B cell (primary cell): ENCODE results near the gene APBA2. TPM values are rescaled to one million over a fixed set of nuclear protein-coding genes. Genes with fewer than 3 reads are reported as not detected.

Experiments
- ATAC-seq: fragments of 200-7000 bp; cut with Tn5 transposase; one replicate; pipeline ENCODE4 v1.10.0; 2021; ENCODE audit warnings: low read depth, mild to moderate bottlenecking, moderate number of reproducible peaks, moderate library complexity
- CTCF ChIA-PET: fragments of 350-600 bp; sonication (Branson Sonifier 250); formaldehyde crosslinking; loops from one replicate; lab custom pipeline; 2021; ENCODE audit warnings: antibody characterized with exemption, inconsistent platforms; lab: Charles Lee
- POLR2A ChIA-PET: fragments of 350-600 bp; sonication (Branson Sonifier 250); formaldehyde crosslinking; loops from one replicate; lab custom pipeline; 2021; ENCODE audit warnings: antibody characterized with exemption; lab: Charles Lee
- DNase-seq: peaks from one replicate; pipeline ENCODE4 v3.0.0; 2013
- H2AFZ ChIP-seq: 2 replicates; pipeline ENCODE4 v1.6.1; 2012; ENCODE audit warnings: mild to moderate bottlenecking, low read depth, low read length; ENCODE audit not compliant: insufficient read depth, poor library complexity, severe bottlenecking
- H3K27ac ChIP-seq, 2 donors: 1 replicate in 1 of 2; 2 replicates in 1 of 2; pipeline ENCODE4 v1.5.1; 2012 to 2013; ENCODE audit warnings: low read length in 2 of 2, mild to moderate bottlenecking in 2 of 2, moderate library complexity in 1 of 2
- H3K27me3 ChIP-seq, 4 experiments: fragments of 200-600 bp in 1 of 4; sonication (generic) in 1 of 4; replicated peaks in 1 of 4; 1 replicate in 2 of 4; 2 replicates in 2 of 4; pipeline versions ENCODE4 v1.6.1 to v1.7.0; 2013 to 2016; ENCODE audit warnings: low read length in 3 of 4, mild to moderate bottlenecking in 2 of 4, mixed read lengths in 1 of 4, moderate library complexity in 1 of 4; ENCODE audit not compliant: insufficient read depth in 4 of 4, control insufficient read depth in 3 of 4; ENCODE audit errors: control extremely low read depth in 1 of 4
- H3K36me3 ChIP-seq, 2 experiments: replicated peaks in 1 of 2; 1 replicate in 1 of 2; 2 replicates in 1 of 2; pipeline versions ENCODE4 v1.6.1 to v1.7.1; 2013; ENCODE audit warnings: low read length in 1 of 2; ENCODE audit not compliant: insufficient read depth in 2 of 2, control insufficient read depth in 1 of 2; ENCODE audit errors: control extremely low read depth in 1 of 2, extremely low read depth in 1 of 2
- H3K4me1 ChIP-seq, 2 donors: fragments of 200-600 bp in 1 of 2; sonication (generic) in 1 of 2; 1 replicate in 1 of 2; 2 replicates in 1 of 2; pipeline versions ENCODE4 v1.5.1 to v1.6.1; 2013 to 2017; ENCODE audit warnings: low read length in 2 of 2; ENCODE audit not compliant: control insufficient read depth in 2 of 2, insufficient read depth in 2 of 2
- H3K4me2 ChIP-seq: replicated peaks from 2 replicates; pipeline ENCODE3; 2012; ENCODE audit warnings: mild to moderate bottlenecking, low read depth, low read length; ENCODE audit not compliant: poor library complexity, severe bottlenecking
- H3K4me3 ChIP-seq, 5 experiments: fragments of 200-600 bp in 1 of 5; sonication (generic) in 1 of 5; 1 replicate in 3 of 5; 2 replicates in 2 of 5; pipeline versions ENCODE4 v1.5.1 to v1.7.0; 2011 to 2016; ENCODE audit warnings: low read length in 4 of 5, mild to moderate bottlenecking in 4 of 5, low read depth in 2 of 5, control low read depth in 1 of 5, moderate library complexity in 1 of 5; ENCODE audit not compliant: insufficient read depth in 1 of 5; ENCODE audit errors: control extremely low read depth in 1 of 5, extremely low read depth in 1 of 5
- H3K79me2 ChIP-seq: fragments of 200-600 bp; sonication (generic); one replicate; pipeline ENCODE4 v1.6.0; 2016; ENCODE audit warnings: low read length; ENCODE audit not compliant: control insufficient read depth, insufficient read depth
- H3K9ac ChIP-seq: fragments of 200-600 bp; sonication (generic); 2 replicates; pipeline ENCODE4 v1.6.1; 2017; ENCODE audit warnings: mild to moderate bottlenecking, low read length, moderate library complexity
- H3K9me3 ChIP-seq, 3 donors: one replicate each; pipeline versions ENCODE4 v1.6.1 to v1.7.1; 2013; ENCODE audit warnings: low read length in 2 of 3; ENCODE audit not compliant: control insufficient read depth in 2 of 3, insufficient read depth in 1 of 3; ENCODE audit errors: control extremely low read depth in 1 of 3
- H4K20me1 ChIP-seq: 2 replicates; pipeline ENCODE4 v1.6.0; 2012; ENCODE audit warnings: mild to moderate bottlenecking, low read length; ENCODE audit not compliant: insufficient read depth, control insufficient read depth, poor library complexity, severe bottlenecking
- H3K27ac Mint-ChIP-seq: one replicate; pipeline ENCODE4 v1.8.0; 2021; ENCODE audit warnings: mixed read lengths
- H3K27me3 Mint-ChIP-seq: one replicate; pipeline ENCODE4 v1.8.0; 2021; ENCODE audit warnings: mixed read lengths
- H3K4me1 Mint-ChIP-seq: one replicate; pipeline ENCODE4 v1.8.0; 2021; ENCODE audit warnings: mixed read lengths
- H3K4me3 Mint-ChIP-seq: one replicate; pipeline ENCODE4 v1.8.0; 2021; ENCODE audit warnings: mixed read lengths
- H3K9me3 Mint-ChIP-seq: one replicate; pipeline ENCODE4 v1.8.0; 2022; ENCODE audit warnings: mixed read lengths; ENCODE audit not compliant: insufficient read depth
- CTCF ChIP-seq: fragments of 200-600 bp; IDR thresholded peaks from one replicate; pipeline ENCODE4 v1.8.0; 2022; ENCODE audit warnings: antibody characterized with exemption, mild to moderate bottlenecking
- EZH2 ChIP-seq: IDR thresholded peaks from 2 replicates; pipeline ENCODE4 v1.6.1; 2012; ENCODE audit warnings: borderline replicate concordance, low read depth, mild to moderate bottlenecking, moderate library complexity, low read length; ENCODE audit not compliant: insufficient read depth, poor library complexity, severe bottlenecking
- WGBS: methylation state at CpG from one replicate; pipeline ENCODE4 v1.1.5; 2013; ENCODE audit warnings: missing lambda C conversion rate; ENCODE audit not compliant: insufficient coverage; 5-methylcytosine and 5-hydroxymethylcytosine counted together
- intact Hi-C: fragments of 100-400 bp; cut with micrococcal nuclease; formaldehyde crosslinking; loops from one replicate; pipeline ENCODE4 v1.10.0; 2022
- polyA plus RNA-seq: library from polyadenylated mRNA; depleted of rRNA; stranded (reverse); fragments of >200 nt; gene quantifications from 2 replicates; pipeline ENCODE4 v1.2.3, GENCODE V29; 2012
- total RNA-seq, 2 donors: library from RNA; stranded (reverse); fragments of 120-200 nt in 1 of 2; gene quantifications; 1 replicate in 1 of 2; 2 replicates in 1 of 2; pipeline versions ENCODE4 v1.2.3 to v1.2.4, GENCODE V29; 2013 to 2022

The APBA2 gene
- total and polyA plus RNA-seq, 2 donors (not counting 1 experiment from before 2014, with no cell fraction given), result 0.19 TPM; not detected in 1

DNA sequence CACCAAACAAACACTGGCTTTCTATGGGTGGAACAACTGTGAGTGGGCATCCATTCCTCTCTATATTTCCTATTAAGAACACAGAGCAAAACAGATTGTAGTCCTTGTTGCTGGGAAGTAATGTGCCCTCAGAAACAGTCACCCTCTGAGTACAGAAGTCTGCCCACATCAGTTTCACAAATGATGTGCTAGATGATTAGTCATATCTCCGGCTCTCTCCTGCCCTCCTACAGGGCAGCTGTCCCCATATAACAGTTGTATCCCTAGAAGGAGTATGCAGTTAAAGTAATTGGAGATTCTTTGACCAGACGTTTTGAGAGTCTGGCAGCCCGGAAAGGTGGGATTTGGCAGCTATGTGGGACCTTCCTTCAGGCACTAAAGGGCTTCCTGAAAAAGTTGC, 159.9 kb downstream of the APBA2 start:
- no peaks in the 10 kb centered on the region for H3K79me2 ChIP-seq
- Mint-ChIP-seq H3K9me3 (no peaks in the 10 kb centered on the region), H3K27ac (no peak overlapping the region), H3K27me3 (no peaks in the 10 kb centered on the region), H3K4me1 (no peaks in the 10 kb centered on the region), H3K4me3 (no peak overlapping the region)
- H4K20me1 ChIP-seq, result no peaks in the 10 kb centered on the region
- DNase-seq (no peak), ATAC-seq (no peak)
- H3K4me1 ChIP-seq, result no peaks in the 10 kb centered on the region
- CTCF ChIA-PET, result no interaction called here
- TF ChIP-seq EZH2 (no peak), CTCF (no peak)
- POLR2A ChIA-PET, result no interaction called here
- no peaks in the 10 kb centered on the region for H3K36me3 ChIP-seq
- WGBS, result 83% methylated on average over 2 of the region's 3 CpGs
- no peak overlapping the region for H3K27ac ChIP-seq
- no peak overlapping the region for H3K4me2 ChIP-seq
- no peaks in the 10 kb centered on the region for H3K9me3 ChIP-seq
- H3K27me3 ChIP-seq, result no peaks in the 10 kb centered on the region
- no peak overlapping the region for H3K4me3 ChIP-seq
- no peak overlapping the region for H3K9ac ChIP-seq
- no peak overlapping the region for H2AFZ ChIP-seq
- intact Hi-C loops, result no loop called here

- Mint-ChIP-seq H3K4me1 (no peaks in the 10 kb centered on the region), H3K9me3 (no peaks in the 10 kb centered on the region), H3K27ac (no peak overlapping the region), H3K4me3 (no peak overlapping the region), H3K27me3 (no peaks in the 10 kb centered on the region)
- H3K4me2 ChIP-seq, result no peak overlapping the region
- intact Hi-C loops, result no loop called here
- H3K4me1 ChIP-seq, result no peaks in the 10 kb centered on the region
- H3K36me3 ChIP-seq, result no peaks in the 10 kb centered on the region
- ChIA-PET POLR2A (no interaction called here), CTCF (no interaction called here)
- H3K79me2 ChIP-seq, result no peaks in the 10 kb centered on the region
- no peaks in the 10 kb centered on the region for H3K9me3 ChIP-seq
- no peak overlapping the region for H3K4me3 ChIP-seq
- DNase-seq (no peak), ATAC-seq (no peak)
- no peak overlapping the region for H3K27ac ChIP-seq
- no peak overlapping the region for H2AFZ ChIP-seq
- TF ChIP-seq EZH2, result no peak
- TF ChIP-seq CTCF, result no peak
- no peaks in the 10 kb centered on the region for H4K20me1 ChIP-seq
- WGBS, result 89% methylated on average over 2 of the region's 4 CpGs
- no peak overlapping the region for H3K9ac ChIP-seq
- H3K27me3 ChIP-seq, result no peaks in the 10 kb centered on the region
These were observed 160.6 kb downstream of the APBA2 start for GRCh38 chr15:29046281-29046810.
